Hair follicle dermal papilla cell (primary cell): ENCODE results near the gene RNF187. TPM values are rescaled to one million over a fixed set of nuclear protein-coding genes. Genes with fewer than 3 reads are reported as not detected.

ENCODE experiments used
- small RNA-seq: library from RNA; depleted of rRNA; stranded (forward); fragments of <200 nt; gene quantifications from one replicate; pipeline ENCODE3, GENCODE V24; 2012
- total RNA-seq: library from RNA; depleted of rRNA; stranded (reverse); fragments of >200 nt; gene quantifications from 2 replicates; pipeline ENCODE4 v1.2.3, GENCODE V29; 2012

RNF187 gene
- total RNA-seq = 64.0 and 67.8 TPM in 2 replicates

GRCh38 chr1:228487336-228488124 lies at the start of gene RNF187:
Gene RNF187 (plus strand): TSS chr1:228487382.

Small RNA genes within 50 kb of the gene (small RNA-seq; reads per million reads assigned to genes)
- not detected for gene MIR4666A

Other genes with a start within 250 kb of the RNF187 start
- 22.3 and 23.0 TPM in 2 replicates for gene TRIM11, start 80.5 kb upstream of the RNF187 start, total RNA-seq
- 0.32 and 0.49 TPM in 2 replicates for gene TRIM17, start 70.5 kb upstream of the RNF187 start, total RNA-seq
- 1.2 and 2.3 TPM in 2 replicates for gene RHOU, start 248.1 kb downstream of the RNF187 start, total RNA-seq